AG08396 (cell line): ENCODE measurements around the gene CAAP1.
"Not testable (repeated sequence)": the region's sequence is repeated elsewhere in the genome, so short reads cannot be mapped to it uniquely, and the experiment has no call there.

ENCODE experiments used
- DNase-seq: peaks from one replicate; pipeline ENCODE4 v3.0.0; 2012; ENCODE audit warnings: low spot score, mixed read lengths

The CAAP1 gene, protein sequence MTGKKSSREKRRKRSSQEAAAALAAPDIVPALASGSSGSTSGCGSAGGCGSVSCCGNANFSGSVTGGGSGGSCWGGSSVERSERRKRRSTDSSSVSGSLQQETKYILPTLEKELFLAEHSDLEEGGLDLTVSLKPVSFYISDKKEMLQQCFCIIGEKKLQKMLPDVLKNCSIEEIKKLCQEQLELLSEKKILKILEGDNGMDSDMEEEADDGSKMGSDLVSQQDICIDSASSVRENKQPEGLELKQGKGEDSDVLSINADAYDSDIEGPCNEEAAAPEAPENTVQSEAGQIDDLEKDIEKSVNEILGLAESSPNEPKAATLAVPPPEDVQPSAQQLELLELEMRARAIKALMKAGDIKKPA

DNA sequence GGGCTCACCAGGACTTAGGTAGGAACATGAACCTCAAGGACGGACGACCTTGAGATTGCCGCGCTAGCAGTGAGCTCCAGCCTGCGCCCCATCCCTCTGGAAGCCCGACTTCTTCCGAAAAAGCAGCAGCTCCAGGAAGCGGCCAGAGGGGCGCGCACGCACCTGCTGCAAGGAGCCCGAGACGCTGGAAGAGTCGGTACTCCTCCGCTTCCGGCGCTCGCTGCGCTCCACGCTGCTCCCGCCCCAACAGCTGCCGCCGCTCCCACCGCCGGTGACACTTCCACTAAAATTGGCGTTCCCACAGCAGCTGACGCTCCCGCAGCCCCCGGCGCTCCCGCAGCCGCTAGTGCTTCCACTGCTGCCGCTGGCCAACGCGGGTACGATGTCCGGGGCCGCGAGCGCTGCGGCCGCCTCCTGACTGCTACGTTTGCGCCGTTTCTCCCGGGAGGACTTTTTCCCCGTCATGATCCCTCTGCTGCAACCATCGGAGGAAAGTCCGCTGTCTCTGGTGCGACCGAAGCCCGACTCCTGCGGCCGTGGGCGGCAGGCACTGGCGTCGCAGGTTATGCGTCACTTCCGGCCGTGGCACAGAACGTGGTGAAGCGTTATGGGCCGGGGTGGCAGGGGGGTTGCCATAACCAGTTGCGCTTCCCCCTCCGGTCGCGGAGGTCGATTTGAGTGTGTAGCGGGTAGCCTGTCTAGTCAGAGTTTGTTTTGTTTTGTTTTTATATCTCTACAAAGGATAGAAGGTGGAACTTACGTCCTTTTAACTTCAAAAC lies at the start of gene CAAP1:
Gene CAAP1, minus strand, starts transcription at position 552 of the 779 bp plus-strand sequence. Its CDS starts 87 bp downstream, at position 465.
- peak; percentile 96 for DNase-seq

DNA sequence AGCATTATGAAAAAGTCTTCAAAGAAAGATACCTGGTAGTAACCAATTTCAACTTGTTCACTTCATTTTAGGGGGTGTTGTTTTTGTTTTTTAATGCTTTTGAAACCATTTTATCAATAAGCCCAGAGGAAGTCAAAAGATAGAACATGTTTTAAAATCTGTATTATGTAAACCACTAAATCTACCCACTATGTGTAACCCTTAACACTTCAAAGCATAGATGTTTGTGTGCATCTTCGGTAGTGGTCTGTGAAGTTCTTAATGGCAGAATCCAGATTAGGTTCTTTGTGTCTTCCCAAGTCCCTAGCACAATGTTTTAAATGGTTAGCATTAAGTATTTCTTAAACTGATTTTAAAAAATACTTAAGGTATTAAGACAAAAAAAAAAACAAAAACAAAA lies 48.2 kb upstream of the CAAP1 start:
- no peak for DNase-seq

DNA sequence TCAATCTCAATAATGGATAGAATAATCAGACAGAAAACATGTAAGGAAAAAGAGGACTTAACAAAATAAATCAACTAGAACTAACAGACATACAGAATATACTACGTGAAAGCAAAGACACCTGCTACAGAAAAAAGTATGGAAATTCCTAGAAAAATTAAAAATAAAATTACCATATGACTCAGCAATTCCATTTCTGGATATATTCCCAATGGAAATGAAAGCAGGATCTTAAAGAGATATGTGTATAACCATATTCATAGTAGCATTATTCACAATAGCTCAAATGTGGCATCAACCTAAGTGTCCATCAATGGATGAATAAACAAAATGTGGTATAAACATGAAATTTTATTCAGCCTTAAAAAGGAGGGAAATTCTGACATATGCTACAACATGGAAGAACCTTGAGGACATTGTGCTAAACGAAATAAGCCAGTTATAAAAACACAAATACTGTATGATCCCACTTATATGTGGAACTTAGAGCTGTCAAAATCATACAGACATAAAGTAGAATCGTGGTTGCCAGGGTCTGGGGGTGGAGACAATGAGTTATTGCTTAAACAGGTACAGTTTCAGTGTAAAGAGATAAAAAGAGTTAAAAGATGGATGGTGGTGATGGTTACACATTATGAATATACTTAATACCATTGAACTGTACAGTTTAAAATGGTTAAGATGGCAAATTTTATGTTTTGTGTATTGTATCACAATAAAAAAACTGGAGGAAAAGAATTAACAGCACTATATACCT lies 47.5 kb upstream of the CAAP1 start:
- no peak for DNase-seq

DNA sequence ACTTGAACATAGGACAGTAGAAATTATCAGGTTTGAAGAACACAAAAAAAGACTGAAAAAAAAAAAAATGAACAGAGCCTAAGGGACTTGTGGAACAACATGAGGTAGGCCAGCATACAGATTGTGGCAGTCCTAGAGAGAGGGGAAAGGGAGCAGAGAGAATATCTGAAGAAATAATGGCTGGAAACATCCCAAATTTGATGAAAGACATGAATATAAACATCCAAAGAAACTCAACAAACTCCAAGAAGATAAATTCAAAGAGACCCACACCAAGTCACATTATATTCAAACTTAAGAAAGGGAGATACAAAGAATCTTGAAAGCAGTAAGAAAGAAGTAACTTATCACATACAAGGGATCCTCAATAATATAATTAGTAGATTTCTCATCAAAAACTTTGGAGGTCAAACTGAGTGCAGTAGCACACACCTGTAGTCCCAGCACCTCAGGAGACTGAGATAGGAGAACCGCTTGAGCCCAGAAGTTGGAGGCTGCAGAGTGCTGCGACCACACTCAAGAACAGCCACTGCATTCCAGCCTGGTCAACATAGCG lies 45.3 kb upstream of the CAAP1 start:
- no peak for DNase-seq

DNA sequence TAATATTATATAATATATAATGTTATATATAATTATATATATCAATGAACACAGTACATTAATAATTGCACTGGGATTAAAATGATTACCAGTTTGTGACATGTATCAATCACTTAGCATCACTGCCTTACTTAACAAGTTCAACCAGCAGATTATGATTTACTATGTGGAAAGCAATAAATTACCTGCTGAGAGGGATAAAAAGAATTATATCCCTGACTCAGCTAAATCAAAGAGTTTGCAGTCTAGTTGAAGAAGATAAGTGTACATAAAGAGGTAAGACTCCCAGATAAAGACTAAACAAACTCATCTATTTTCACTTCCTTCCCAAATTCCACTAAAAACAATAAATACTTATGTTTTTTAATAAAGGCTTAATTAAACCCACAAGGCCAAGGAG lies 43.2 kb upstream of the CAAP1 start:
- no peak for DNase-seq

DNA sequence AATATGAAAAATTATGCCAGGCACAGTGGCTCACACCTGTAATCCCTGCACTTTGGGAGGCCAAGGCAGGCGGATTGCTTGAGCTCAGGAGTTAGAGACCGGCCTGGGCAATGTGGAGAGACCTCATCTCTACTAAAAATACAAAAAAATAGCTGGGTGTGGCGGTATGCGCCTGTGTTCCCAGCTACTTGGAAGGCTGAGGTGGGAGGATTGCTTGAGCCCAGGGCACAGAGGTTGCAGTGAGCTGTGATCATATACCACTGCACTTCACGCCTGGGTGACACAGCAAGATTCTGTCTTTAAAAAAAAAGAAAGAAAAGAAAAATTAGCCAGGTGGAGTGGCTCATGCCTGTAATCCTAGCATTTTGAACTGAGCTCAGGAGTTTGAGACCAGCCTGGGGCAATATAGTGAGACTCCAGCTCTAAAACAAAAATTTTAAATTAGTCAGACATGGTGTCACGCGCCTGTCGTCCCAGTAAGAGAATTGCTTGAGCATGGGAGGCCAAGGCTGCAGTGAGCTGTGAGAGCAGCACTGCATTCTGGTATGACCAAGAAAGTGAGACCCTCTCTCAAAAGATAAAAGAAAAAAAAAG lies 36.4 kb upstream of the CAAP1 start:
- DNase-seq = no peak

DNA sequence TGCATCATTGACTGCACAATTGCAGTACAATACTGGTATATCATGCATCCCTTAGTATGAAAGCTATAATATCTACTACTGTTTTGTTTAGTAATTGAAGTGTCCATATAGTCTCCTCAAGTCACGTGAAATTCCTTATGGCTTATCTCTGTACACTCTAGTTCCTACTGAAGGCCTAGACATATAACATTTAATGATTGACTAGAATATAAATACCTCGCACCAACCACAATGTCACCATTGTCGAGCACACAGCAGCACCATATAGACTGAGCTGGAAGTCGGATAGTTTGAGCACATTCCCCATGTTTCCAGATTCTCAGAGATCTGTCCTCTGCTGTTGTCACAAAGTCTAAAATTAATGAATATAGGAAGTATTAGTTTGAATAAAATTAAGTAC lies 33.0 kb upstream of the CAAP1 start:
- no peak for DNase-seq

DNA sequence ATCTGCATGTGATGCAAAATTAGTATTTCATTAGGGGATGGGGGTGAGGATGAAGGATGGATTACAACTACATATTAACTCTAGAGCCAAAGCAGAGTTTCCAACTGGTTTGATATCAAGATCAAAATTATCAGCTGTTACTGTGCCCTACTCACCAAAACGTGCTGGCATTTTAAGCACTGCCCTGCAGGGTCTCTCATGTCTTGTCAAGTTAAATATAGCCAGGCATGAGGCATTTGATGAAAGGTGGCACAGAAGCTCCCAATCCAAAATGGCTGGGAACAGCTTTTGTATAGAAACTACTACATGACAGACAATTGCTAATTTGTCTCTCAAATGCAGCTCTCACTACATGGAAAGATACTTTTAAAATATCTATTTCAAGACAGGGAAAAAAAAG lies 27.1 kb upstream of the CAAP1 start:
- no peak for DNase-seq

DNA sequence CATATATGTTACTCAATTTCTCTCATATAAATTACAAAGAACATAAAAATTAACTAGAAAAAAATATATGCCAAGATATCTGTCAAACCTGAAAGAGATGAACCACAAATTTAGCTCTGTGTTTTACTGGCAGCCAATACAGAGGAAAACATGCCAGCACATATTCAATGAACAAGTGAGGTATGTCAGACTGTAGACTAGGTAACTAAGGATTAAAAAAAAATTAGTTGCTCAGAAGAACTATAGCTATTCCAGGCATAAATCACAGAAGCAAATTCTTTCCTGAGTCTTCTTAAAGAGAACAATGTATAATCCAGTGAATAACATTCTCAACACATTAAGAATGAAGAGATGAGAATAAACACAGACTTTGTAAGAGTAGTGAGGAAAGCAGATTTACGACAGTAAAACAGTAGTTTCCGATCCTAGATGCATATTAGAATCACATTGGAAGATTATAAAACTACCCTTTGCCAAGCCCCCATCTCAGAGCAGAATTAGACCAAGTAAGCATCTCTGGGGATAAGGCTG lies 20.6 kb upstream of the CAAP1 start:
- DNase-seq = no peak

DNA sequence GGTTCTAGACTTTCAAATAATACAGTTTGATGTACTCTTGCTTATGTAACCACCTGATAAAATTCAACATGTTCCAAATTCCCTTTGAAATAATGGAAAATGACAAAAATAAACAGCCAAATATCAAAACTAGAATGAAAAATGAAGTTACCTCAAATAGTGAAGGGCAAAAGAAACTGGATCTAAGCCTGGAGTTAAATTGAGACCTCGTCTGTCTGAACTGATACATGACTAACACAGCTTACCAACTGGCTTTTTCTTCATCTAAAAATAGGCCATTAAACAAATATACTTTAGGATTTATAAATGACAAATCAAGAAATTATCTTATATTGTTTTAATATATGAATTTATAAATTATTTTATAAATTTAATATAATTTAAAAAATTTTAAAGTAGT lies 12.1 kb upstream of the CAAP1 start:
- DNase-seq = no peak

DNA sequence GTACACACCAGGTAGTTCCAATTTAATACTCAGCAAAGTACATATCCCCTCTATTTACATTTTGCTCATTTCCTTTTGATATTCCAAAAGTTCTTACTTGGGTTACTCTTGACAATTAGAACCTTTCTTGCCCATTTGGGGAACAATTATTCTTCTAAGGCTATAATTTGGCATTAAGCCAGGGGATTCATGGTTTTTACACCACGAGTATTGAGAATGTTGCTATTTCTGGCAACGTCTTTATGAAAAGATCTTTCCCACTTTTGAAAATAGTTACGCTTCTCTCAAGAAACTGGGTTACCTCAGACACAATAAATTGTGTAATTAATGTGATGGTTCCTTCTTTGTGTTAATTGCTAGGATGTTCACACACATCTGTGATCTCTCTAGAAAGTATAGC lies 11.5 kb upstream of the CAAP1 start:
- no peak for DNase-seq

DNA sequence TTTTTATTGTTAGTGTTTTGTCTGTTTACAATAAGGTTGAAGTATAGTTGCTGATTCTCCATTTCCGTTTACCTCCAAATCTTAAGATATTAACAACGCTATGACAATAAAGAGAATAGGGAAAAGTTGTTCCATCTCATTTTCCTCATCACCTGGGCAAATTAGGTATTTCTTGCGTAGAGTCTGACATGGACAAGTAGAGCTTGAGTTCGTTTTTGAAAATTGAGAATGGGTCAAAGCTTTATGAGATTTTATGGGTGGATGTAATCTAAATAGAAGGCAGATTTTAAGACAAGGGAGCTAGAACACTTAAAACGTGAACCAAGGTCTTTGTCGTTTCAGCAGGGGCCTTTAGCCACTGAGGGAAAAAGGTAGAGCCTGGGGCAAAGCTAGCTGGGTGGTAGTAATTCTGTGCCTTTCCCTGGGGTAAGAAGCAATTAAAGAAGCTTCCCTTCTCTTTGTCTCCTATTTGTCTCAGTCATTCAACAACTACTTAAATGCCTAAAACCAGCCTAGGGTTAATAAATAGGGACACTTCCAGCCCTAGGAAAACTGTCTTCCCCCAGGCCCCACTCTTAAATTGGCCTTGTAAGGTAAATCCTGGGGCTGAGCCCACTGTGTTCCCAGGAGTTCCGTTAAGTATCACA lies 551 bp upstream of the CAAP1 start:
- DNase-seq = no peak

DNA sequence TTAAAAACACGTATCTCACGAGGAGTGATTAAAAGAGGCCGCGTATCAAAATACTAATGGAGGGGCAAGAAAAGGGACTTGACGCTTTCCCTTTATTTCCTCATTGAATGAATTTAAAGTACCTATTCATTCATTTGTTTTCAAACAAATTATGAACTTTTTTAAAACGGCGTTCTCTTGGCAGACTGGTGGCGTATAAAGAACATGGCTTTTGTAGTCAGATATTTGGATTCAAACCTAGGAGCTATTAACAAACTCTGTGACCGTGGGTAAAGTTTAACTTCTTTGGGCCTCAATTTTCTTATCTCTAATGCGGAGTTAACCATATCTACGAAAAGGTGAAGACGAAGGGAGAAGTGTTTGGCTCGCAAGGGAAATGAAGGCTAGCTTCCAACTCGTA lies 876 bp downstream of the CAAP1 start:
- DNase-seq = no peak

DNA sequence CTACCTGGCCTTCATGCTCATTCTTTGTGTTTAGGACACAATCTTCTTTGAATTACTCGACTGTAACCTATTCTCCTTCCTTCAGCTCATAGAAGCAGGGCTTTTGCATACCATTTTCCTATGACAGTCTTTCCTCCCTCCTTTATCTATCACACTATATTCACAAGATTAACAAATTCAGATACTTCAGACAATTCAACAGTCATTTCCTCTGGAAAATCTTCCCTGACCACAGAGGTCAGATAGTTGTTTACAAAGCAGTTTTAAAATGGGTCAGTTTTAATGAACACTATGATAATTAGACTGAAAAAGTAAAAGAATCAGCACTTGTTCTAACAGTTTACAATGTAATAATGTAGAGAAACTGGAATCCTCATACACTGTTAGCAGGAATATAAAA lies 4.3 kb downstream of the CAAP1 start:
- no peak for DNase-seq

DNA sequence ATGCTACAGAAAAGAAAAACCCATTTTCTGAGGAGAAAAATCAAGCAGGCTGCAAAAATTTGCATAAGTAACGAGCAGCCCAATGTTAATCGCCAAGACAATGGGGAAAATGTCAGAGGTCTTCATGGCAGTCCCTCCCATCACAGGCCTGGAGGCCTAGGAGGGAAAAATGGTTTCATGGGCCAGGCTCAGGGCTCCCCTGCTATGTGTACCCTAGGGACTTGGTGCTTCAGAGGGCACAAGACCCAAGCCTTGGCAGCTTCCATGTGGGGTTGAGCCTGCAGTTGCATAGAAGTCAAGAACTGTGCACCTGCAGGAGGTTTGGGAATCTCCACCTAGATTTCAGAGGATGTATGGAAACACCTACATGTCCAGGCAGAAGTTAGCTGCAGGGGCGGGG lies 10.4 kb downstream of the CAAP1 start:
- no peak for DNase-seq

DNA sequence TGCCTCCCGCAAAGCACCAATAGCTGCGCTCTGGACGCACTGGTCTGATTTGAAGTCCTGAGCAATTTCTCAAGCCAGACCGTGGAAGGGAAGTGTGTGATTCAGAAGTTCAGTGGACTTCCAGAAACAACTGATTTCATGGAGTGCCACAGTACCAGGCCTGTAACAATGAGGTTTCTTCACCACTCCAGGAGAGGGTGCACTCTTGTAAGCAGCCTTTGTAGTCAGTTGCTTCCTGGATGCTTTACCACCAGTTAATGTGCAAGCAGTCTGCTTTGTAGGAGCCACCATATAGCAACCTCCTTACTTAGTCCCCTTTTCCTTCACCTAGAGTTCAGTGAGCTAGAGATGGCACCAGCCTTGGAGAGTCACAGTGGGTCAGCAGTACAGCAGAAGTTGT lies 12.3 kb downstream of the CAAP1 start:
- no peak for DNase-seq

DNA sequence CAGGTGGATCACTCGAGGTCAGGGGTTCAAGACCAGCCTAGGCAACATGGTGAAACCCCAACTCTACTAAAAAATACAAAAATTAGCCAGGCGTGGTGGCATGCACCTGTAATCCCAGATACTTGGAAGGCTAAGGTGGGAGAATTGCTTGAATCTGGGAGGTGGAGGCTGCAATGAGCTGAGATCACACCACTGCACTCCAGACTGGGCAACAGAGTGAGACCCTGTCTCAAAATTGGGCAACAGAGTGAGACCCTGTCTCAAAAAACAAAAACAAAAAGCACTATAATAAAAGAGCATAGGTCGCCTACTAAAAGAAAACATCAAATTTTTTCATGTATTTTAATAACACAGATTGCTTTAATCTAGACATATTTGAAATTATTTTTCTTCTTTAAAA lies 17.4 kb downstream of the CAAP1 start:
- not testable (repeated sequence) for DNase-seq

DNA sequence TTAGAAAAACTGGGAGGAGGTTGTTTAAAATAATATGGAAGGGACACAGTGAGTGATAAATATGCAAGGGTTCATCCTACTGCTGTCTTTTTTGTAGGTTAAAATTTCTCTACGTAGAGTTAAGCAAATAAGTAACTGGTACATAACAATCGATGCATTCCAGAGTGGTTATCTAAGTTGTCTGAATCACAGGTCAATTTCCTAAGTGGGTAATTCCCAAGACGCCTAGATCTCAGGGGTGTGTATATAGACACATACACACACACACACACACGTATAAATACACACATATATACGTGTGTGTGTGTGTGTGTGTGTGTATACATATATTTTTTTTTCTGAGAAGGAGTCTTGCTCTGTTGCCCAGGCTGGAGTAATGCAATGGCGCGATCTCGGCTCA lies 22.3 kb downstream of the CAAP1 start:
- DNase-seq = no peak

DNA sequence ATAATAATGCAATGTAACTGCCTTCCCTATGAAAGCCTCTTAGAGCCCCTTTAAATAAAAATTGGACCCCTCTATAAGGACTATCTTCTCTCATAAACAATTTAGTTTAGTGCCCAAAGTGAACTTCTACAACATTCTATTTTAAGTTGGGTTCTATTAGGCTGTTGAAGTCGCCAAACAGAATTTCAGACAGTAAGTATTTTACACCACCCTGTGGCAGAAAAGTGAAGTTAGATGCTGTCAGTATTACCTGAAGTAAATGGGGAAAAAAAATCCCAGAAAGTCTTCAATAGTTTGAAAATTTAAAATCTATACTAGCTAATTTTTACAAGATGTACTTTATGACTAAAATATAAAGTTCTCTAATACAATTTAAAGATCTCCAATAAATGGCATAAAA lies 29.5 kb downstream of the CAAP1 start:
- DNase-seq = no peak

DNA sequence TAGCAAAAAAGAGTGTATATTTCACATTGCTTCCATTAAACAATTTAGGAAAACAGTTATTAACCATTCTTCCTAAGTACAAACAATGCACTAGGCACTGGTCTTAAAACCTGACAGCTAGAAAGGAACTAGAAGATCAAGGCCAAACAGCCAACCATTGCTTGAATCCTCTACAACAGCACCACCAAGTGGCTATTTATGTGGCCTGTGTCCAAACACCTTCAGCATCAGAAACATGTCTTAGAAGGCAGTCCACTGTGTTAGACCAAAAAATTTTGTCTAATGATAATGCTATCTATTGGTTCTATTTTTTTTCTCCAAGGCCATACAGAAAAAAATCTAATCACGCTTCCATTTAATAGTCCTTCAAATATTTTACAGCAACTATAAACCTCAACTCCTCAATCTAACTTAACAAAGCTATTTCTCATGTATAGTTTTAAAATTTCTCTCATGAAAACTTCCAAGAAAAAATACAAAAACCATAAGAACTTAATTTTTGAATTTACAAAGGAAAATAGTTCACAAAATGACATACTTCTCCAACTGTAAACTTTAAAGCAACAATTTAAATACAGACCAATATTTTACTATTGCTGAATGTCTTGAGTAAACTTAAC lies 36.1 kb downstream of the CAAP1 start:
- peak; percentile 12 for DNase-seq

DNA sequence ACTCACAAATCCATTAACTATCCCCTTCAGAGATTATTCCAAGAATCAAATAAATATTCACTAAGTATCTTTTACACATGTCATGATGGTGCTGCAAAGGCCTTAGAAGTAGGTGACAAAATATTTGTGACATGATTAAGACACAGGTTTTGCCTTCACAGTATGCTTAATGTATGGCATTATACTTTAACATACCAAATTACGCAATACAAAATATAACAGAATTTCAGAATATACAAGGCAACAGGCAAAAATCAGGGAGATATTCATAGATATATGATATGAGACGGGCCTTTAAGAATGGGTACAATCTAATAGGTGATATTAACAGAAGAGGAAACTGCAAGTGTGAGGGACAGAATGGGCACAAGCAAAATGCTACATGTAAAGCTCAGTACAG lies 41.6 kb downstream of the CAAP1 start:
- no peak for DNase-seq
